HL-60 (cell line): ENCODE measurements around the gene BSG.

ENCODE experiments used
- DNase-seq, 2 experiments: peaks; one replicate each; pipeline ENCODE4 v3.0.0-alpha.2; 2010 to 2020; ENCODE audit warnings: low read depth in 1 of 2, low spot score in 1 of 2
- H3K27ac ChIP-seq: fragments of 250-450 bp; sonication (Bioruptor Pico); replicated peaks from 2 replicates; pipeline ENCODE4 v1.5.1; 2020; ENCODE audit warnings: mild to moderate bottlenecking, moderate library complexity
- H3K27me3 ChIP-seq: fragments of 250-450 bp; sonication (Bioruptor Pico); 2 replicates; pipeline ENCODE4 v1.5.1; 2021; ENCODE audit warnings: mild to moderate bottlenecking, moderate library complexity; ENCODE audit not compliant: insufficient read depth, poor library complexity, severe bottlenecking
- H3K4me3 ChIP-seq: replicated peaks from 2 replicates; pipeline ENCODE4 v1.5.1; 2011; ENCODE audit warnings: mild to moderate bottlenecking, control low read depth, low read length; ENCODE audit not compliant: insufficient read depth
- GABPA ChIP-seq: IDR thresholded peaks from 2 replicates; pipeline ENCODE4 v1.6.1; 2012; ENCODE audit warnings: low read depth
- POLR2AphosphoS5 ChIP-seq: IDR thresholded peaks from 2 replicates; pipeline ENCODE4 v1.6.1; 2012; ENCODE audit warnings: low read depth
- SPI1 ChIP-seq: IDR thresholded peaks from 2 replicates; pipeline ENCODE4 v1.6.1; 2012; ENCODE audit warnings: low read depth, mild to moderate bottlenecking, borderline replicate concordance
- TF ChIP-seq, protein P1 (sequence below): IDR thresholded peaks from 2 replicates; pipeline ENCODE4 v1.6.1; 2012; ENCODE audit warnings: low read depth; ENCODE audit not compliant: insufficient replicate concordance
- TF ChIP-seq, protein P2 (sequence below): IDR thresholded peaks from one replicate; pipeline ENCODE4 v1.5.1; 2011; ENCODE audit warnings: low read length, control low read depth, inconsistent platforms; ENCODE audit not compliant: insufficient read depth

BSG gene

GRCh38 chr19:593055-593454, 20.7 kb downstream of the BSG start:
- no peak overlapping the region for H3K27ac ChIP-seq
- DNase-seq = no peak
- TF ChIP-seq POLR2AphosphoS5 = no peak
- TF ChIP-seq GABPA = no peak
- TF ChIP-seq, protein P1, sequence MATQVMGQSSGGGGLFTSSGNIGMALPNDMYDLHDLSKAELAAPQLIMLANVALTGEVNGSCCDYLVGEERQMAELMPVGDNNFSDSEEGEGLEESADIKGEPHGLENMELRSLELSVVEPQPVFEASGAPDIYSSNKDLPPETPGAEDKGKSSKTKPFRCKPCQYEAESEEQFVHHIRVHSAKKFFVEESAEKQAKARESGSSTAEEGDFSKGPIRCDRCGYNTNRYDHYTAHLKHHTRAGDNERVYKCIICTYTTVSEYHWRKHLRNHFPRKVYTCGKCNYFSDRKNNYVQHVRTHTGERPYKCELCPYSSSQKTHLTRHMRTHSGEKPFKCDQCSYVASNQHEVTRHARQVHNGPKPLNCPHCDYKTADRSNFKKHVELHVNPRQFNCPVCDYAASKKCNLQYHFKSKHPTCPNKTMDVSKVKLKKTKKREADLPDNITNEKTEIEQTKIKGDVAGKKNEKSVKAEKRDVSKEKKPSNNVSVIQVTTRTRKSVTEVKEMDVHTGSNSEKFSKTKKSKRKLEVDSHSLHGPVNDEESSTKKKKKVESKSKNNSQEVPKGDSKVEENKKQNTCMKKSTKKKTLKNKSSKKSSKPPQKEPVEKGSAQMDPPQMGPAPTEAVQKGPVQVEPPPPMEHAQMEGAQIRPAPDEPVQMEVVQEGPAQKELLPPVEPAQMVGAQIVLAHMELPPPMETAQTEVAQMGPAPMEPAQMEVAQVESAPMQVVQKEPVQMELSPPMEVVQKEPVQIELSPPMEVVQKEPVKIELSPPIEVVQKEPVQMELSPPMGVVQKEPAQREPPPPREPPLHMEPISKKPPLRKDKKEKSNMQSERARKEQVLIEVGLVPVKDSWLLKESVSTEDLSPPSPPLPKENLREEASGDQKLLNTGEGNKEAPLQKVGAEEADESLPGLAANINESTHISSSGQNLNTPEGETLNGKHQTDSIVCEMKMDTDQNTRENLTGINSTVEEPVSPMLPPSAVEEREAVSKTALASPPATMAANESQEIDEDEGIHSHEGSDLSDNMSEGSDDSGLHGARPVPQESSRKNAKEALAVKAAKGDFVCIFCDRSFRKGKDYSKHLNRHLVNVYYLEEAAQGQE = peak; percentile 7
- peaks cover 23% of the 10 kb centered on the region for H3K27me3 ChIP-seq
- no peak overlapping the region for H3K4me3 ChIP-seq

- DNase-seq = no peak
- TF ChIP-seq, protein P1 = no peak
- TF ChIP-seq, protein P2, sequence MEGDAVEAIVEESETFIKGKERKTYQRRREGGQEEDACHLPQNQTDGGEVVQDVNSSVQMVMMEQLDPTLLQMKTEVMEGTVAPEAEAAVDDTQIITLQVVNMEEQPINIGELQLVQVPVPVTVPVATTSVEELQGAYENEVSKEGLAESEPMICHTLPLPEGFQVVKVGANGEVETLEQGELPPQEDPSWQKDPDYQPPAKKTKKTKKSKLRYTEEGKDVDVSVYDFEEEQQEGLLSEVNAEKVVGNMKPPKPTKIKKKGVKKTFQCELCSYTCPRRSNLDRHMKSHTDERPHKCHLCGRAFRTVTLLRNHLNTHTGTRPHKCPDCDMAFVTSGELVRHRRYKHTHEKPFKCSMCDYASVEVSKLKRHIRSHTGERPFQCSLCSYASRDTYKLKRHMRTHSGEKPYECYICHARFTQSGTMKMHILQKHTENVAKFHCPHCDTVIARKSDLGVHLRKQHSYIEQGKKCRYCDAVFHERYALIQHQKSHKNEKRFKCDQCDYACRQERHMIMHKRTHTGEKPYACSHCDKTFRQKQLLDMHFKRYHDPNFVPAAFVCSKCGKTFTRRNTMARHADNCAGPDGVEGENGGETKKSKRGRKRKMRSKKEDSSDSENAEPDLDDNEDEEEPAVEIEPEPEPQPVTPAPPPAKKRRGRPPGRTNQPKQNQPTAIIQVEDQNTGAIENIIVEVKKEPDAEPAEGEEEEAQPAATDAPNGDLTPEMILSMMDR = no peak
- TF ChIP-seq GABPA = no peak
- TF ChIP-seq SPI1 = no peak
- TF ChIP-seq POLR2AphosphoS5 = no peak
- no peak overlapping the region for H3K27ac ChIP-seq
- peaks cover 21% of the 10 kb centered on the region for H3K27me3 ChIP-seq
- no peak overlapping the region for H3K4me3 ChIP-seq
These were observed 21.1 kb downstream of the BSG start for GRCh38 chr19:593505-593904.

DNA sequence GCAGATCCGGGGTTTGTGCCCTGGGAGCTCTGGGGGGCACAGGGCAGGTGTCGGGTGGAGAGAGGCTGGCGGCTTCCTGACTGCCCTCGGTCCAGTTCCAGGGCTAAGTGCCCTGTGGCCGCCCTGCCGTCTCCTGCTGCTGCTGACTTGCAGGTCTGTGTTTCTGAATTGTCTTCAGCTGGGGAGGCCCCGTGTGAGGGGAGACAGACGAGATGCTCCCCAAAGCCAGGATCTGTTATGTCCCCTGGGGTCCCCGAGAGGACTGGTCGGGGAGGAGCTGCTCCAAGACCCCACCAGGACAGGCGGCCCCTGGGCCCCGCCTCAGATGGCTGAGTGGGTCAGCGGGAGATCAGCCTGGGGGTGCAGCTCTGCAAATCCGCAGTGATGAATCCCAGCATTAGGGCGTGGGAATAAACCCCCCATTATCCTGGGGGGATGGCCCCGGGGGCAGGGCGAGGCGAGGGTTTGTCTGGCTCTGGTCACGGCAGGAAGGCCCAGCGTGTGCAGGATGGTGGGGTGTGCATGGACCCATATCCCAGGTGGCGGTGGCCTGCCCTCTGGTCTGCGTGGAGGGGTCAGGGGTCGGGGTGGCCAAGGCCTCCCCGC, 22.0 kb downstream of the BSG start:
- Histone ChIP-seq H3K27ac (no peak overlapping the region), H3K27me3 (peaks cover 12% of the 10 kb centered on the region), H3K4me3 (no peak overlapping the region)
- DNase-seq = no peak
- TF ChIP-seq SPI1 (no peak), POLR2AphosphoS5 (no peak), GABPA (no peak)
- TF ChIP-seq, protein P2 = no peak
- TF ChIP-seq, protein P1 = no peak
